ENCODE results near the gene SAMD3. TPM values are rescaled to one million over a fixed set of nuclear protein-coding genes. Genes with fewer than 3 reads are reported as not detected.
"Not testable (repeated sequence)": the region's sequence is repeated elsewhere in the genome, so short reads cannot be mapped to it uniquely, and the experiment has no call there.

Gene SAMD3
- total RNA-seq, 2 experiments from 2014 or later: 22.1 to 28.9 TPM

GRCh38 chr6:130189531-130190397 lies 33.0 kb downstream of the SAMD3 start:
- no peaks in the 10 kb centered on the region for H3K27me3 Mint-ChIP-seq (ENCODE audit: low read depth)
- peaks cover 9% of the 10 kb centered on the region for H3K9me3 Mint-ChIP-seq (ENCODE audit: insufficient read depth)
- peaks cover 69% of the 10 kb centered on the region for H3K36me3 Mint-ChIP-seq (ENCODE audit: low read depth)
- ChIA-PET CTCF (interaction anchor here (1.0 kb wide), 1 partner anchor 24 kb away, joined by 3 read pairs; no protein-coding TSS in a partner anchor), POLR2A (no interaction called here)
- peak overlapping the region; percentile 13 for H3K27ac Mint-ChIP-seq
- H3K4me1 Mint-ChIP-seq (ENCODE audit: low read depth): peaks cover 65% of the 10 kb centered on the region
- ATAC-seq: no peak
- DNase-seq: no peak
- no peak overlapping the region for H3K4me3 Mint-ChIP-seq

- Mint-ChIP-seq H3K27ac (peak overlapping the region; percentile 23), H3K36me3 (ENCODE audit: low read depth) (peaks cover 59% of the 10 kb centered on the region), H3K4me1 (ENCODE audit: low read depth) (peaks cover 71% of the 10 kb centered on the region), H3K27me3 (ENCODE audit: low read depth) (no peaks in the 10 kb centered on the region), H3K4me3 (no peak overlapping the region), H3K9me3 (ENCODE audit: insufficient read depth) (peaks cover 9% of the 10 kb centered on the region)
- ATAC-seq (no peak), DNase-seq (no peak)
- POLR2A ChIA-PET: interaction anchor here (1.3 kb wide), 1 partner anchor 15 kb away, joined by 4 read pairs; no protein-coding TSS in a partner anchor
- CTCF ChIA-PET: interaction anchor here (1.0 to 1.4 kb wide), 4 partner anchors 10 to 167 kb away, joined by 3 to 5 read pairs (median 4); no protein-coding TSS in a partner anchor
These were observed 34.4 kb downstream of the SAMD3 start for GRCh38 chr6:130188207-130188899.

DNA sequence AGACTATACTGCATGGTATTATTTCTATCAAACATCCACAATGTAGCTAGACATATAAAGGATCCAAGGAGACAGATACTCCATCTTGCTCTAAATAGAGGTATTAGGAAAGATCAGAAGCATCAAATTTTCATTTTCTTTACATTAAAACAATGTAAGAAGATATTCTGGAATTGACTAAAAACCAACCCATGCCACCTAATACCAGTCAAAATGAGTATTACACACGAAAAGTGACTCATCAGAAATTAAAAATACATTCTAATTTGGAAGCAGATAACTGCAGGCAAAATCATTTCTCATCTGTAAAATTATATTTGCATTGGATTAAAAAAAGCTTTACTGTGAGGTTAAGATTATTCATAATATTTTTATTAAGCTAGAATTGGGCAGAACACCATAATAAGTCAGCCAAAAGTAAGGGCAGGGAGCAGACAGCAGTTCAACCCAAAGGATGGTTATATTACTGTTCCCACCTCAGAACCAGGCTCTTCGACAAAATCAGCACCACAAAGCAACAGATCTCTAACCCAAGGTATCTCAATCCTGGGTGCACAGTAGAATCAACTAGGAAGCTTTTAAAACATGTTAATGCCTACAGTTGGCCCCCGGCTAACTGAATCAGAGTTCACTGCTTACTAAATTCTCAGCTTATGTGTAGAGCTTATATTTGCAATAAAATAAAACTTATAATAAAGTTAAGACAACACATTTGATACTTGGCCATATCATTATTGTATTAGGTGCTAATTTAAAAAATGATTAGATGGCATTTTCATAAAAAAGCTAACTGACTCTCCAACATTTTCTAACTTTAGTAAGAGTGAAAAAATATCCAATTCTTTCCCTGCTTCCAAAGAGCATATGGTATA lies 35.2 kb downstream of the SAMD3 start:
- Mint-ChIP-seq H3K27ac (peak overlapping the region; percentile 23), H3K4me1 (ENCODE audit: low read depth) (peaks cover 75% of the 10 kb centered on the region), H3K9me3 (ENCODE audit: insufficient read depth) (peaks cover 5% of the 10 kb centered on the region), H3K27me3 (ENCODE audit: low read depth) (no peaks in the 10 kb centered on the region), H3K4me3 (no peak overlapping the region), H3K36me3 (ENCODE audit: low read depth) (peaks cover 56% of the 10 kb centered on the region)
- no peak for ATAC-seq
- DNase-seq: no peak
- CTCF ChIA-PET: interaction anchor here (0.7 to 2.7 kb wide), 7 partner anchors 11 to 166 kb away, joined by 3 to 10 read pairs (median 3); no protein-coding TSS in a partner anchor
- POLR2A ChIA-PET: interaction anchor here (0.8 to 1.3 kb wide), 2 partner anchors 16 to 35 kb away, joined by 3 to 4 read pairs; partner anchors contain the start of gene SAMD3

DNA sequence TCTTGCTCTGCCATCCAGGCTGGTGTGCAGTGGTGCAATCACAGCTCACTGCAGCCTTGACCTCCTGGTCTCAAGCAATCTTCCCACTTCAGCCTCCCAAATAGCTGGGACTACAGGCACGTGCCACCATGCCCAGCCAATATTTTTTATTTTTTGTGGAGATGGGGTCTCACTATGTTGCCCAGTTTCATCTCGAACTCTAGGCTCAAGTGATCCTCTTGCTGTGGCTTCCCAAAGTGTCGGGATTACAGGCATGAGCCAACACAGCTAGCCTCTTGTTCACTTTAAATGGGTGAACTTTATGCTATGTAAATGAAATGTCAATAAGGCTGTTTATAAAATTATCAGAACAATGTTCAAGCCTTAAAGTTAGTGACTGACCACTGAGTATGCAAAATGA lies 37.1 kb downstream of the SAMD3 start:
- ChIA-PET CTCF (interaction anchor here (1.8 to 2.7 kb wide), 2 partner anchors 27 to 38 kb away, joined by 4 to 10 read pairs; no protein-coding TSS in a partner anchor), POLR2A (no interaction called here)

GRCh38 chr6:130183271-130184222 lies 39.2 kb downstream of the SAMD3 start:
- Mint-ChIP-seq H3K9me3 (ENCODE audit: insufficient read depth) (peaks cover 6% of the 10 kb centered on the region), H3K27ac (peak overlapping the region; percentile 89), H3K4me1 (ENCODE audit: low read depth) (peaks cover 54% of the 10 kb centered on the region), H3K27me3 (ENCODE audit: low read depth) (no peaks in the 10 kb centered on the region), H3K36me3 (ENCODE audit: low read depth) (peaks cover 39% of the 10 kb centered on the region), H3K4me3 (peak overlapping the region; percentile 47)
- POLR2A ChIA-PET: interaction anchor here (0.7 to 0.9 kb wide), 2 partner anchors 40 to 107 kb away, joined by 3 to 4 read pairs; no protein-coding TSS in a partner anchor
- ATAC-seq: peak; percentile 92
- peak; percentile 75 for DNase-seq
- CTCF ChIA-PET: interaction anchor here (0.9 to 3.0 kb wide), 5 partner anchors 11 to 99 kb away, joined by 3 to 8 read pairs (median 5); no protein-coding TSS in a partner anchor

More for the DNA sequence above, 37.1 kb downstream of the SAMD3 start:
- peaks cover 54% of the 10 kb centered on the region for H3K36me3 Mint-ChIP-seq (ENCODE audit: low read depth)
- peaks cover 10% of the 10 kb centered on the region for H3K9me3 Mint-ChIP-seq (ENCODE audit: insufficient read depth)
- DNase-seq: no peak
- ATAC-seq: no peak
- H3K4me1 Mint-ChIP-seq (ENCODE audit: low read depth): peaks cover 69% of the 10 kb centered on the region
- H3K27me3 Mint-ChIP-seq (ENCODE audit: low read depth): no peaks in the 10 kb centered on the region
- no peak overlapping the region for H3K27ac Mint-ChIP-seq
- no peak overlapping the region for H3K4me3 Mint-ChIP-seq

DNA sequence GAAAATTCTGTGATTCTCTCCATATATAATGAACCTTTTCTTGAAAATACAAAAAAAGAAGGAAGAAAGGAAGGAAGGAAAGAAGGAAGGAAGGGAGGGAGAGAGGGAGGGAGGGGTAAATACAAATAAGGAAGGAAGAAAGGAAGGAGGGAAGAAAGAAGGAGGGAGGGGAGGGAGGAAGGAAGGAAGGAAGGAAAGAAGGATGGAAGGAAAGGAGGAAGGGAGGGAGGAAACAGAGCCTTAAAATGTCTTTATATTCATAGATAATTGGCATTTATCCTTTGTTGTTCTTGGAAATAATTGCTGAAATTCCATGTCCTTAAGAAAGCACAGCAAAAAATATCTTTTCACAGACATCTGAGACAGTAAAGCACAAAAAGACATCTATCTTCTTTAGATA lies 40.3 kb downstream of the SAMD3 start:
- Mint-ChIP-seq H3K36me3 (ENCODE audit: low read depth) (peaks cover 41% of the 10 kb centered on the region), H3K9me3 (ENCODE audit: insufficient read depth) (peaks cover 6% of the 10 kb centered on the region), H3K4me3 (no peak overlapping the region), H3K27me3 (ENCODE audit: low read depth) (no peaks in the 10 kb centered on the region), H3K27ac (peak overlapping the region; percentile 89), H3K4me1 (ENCODE audit: low read depth) (peaks cover 56% of the 10 kb centered on the region)
- ChIA-PET CTCF (interaction anchor here (1.5 to 3.0 kb wide), 2 partner anchors 41 to 100 kb away, joined by 8 read pairs; no protein-coding TSS in a partner anchor), POLR2A (no interaction called here)
- DNase-seq: no peak
- no peak for ATAC-seq

DNA sequence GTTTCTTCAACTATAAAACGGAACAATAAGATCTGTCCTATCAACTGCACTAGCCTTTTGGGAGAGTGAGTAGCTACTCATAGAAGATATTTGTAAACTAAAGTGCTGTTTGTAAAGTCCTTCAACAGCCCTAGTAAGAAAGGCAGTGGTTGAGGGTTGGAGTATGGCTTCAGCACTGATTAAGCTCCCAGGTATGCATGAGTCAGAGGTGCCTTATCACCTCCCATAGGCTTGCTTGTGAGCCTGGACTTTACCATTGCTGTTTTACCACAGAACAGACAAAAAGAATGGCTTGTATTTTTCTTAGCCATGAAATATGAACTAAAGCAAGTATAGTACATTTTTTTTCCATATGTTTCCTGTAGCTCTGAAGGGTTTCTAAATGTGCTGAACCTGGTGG lies 44.1 kb downstream of the SAMD3 start:
- no peak for DNase-seq
- POLR2A ChIA-PET: no interaction called here
- no peaks in the 10 kb centered on the region for H3K27me3 Mint-ChIP-seq (ENCODE audit: low read depth)
- peaks cover 44% of the 10 kb centered on the region for H3K36me3 Mint-ChIP-seq (ENCODE audit: low read depth)
- CTCF ChIA-PET: no interaction called here
- peaks cover 33% of the 10 kb centered on the region for H3K4me1 Mint-ChIP-seq (ENCODE audit: low read depth)
- H3K9me3 Mint-ChIP-seq (ENCODE audit: insufficient read depth): peaks cover 6% of the 10 kb centered on the region
- no peak for ATAC-seq
- no peak overlapping the region for H3K4me3 Mint-ChIP-seq
- no peak overlapping the region for H3K27ac Mint-ChIP-seq

DNA sequence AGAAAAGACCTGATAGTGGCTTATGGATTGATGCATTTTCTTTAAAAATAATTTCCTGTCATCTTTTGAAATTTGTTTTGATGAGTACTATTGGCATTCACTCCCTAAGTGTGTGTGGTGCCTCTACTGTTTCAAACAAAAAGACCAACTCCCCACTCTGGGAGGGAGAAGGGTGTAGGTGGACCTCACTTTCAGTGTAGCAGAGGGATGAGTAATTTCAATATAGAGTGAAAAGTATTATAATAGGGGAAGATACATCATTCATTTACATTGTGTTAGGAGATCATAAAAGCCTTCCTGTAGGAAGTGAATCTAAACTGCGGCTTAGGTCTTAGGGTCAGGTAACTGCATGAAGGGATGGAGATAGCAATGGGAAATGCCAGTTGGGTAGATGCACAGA lies 46.4 kb downstream of the SAMD3 start:
- peaks cover 14% of the 10 kb centered on the region for H3K4me1 Mint-ChIP-seq (ENCODE audit: low read depth)
- H3K4me3 Mint-ChIP-seq: no peak overlapping the region
- CTCF ChIA-PET: no interaction called here
- H3K36me3 Mint-ChIP-seq (ENCODE audit: low read depth): peaks cover 51% of the 10 kb centered on the region
- POLR2A ChIA-PET: interaction anchor here (0.9 to 1.0 kb wide), 2 partner anchors 16 to 46 kb away, joined by 3 read pairs; partner anchors contain the start of gene SAMD3
- no peak for ATAC-seq
- no peak overlapping the region for H3K27ac Mint-ChIP-seq
- no peak for DNase-seq
- H3K9me3 Mint-ChIP-seq (ENCODE audit: insufficient read depth): peaks cover 10% of the 10 kb centered on the region
- no peaks in the 10 kb centered on the region for H3K27me3 Mint-ChIP-seq (ENCODE audit: low read depth)

DNA sequence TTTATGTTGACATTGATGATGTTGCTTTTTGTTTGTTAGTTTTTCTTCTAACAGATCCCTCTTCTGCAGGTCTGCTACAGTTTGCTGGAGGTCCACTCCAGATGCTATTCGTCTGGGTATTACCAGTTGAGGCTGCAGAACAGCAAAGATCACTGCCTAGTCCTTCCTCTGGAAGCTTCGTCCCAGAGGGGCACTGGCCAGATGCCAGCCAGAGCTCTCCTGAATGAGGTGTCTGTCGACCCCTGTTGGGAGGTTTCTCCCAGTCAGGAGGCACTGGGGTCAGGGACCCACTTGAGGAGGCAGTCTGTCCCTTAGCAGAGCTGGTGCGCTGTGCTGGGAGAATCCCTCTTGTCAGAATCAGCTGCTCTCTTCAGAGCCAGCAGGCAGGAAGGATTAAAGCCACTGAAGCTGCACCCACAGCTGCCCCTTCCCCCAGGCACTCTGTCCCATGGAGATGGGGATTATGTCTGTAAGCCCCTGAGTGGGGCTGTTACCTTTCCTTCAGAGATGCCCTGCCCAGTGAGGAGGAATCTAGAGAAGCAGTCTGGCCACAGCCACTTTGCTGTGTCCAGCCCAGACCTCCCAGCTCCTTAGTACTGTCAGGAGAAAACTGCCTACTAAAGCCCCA lies 49.3 kb downstream of the SAMD3 start:
- DNase-seq; POLR2A ChIA-PET; H3K27me3 Mint-ChIP-seq (ENCODE audit: low read depth); CTCF ChIA-PET; ATAC-seq; H3K4me3 Mint-ChIP-seq; H3K27ac Mint-ChIP-seq: not testable (repeated sequence)
- Mint-ChIP-seq H3K4me1 (ENCODE audit: low read depth) (peaks cover 12% of the 10 kb centered on the region), H3K36me3 (ENCODE audit: low read depth) (peaks cover 55% of the 10 kb centered on the region), H3K9me3 (ENCODE audit: insufficient read depth) (peaks cover 12% of the 10 kb centered on the region)

- ATAC-seq; H3K4me1 Mint-ChIP-seq (ENCODE audit: low read depth); CTCF ChIA-PET; H3K27ac Mint-ChIP-seq; POLR2A ChIA-PET; H3K27me3 Mint-ChIP-seq (ENCODE audit: low read depth); H3K4me3 Mint-ChIP-seq; DNase-seq: not testable (repeated sequence)
- Mint-ChIP-seq H3K36me3 (ENCODE audit: low read depth) (peaks cover 60% of the 10 kb centered on the region), H3K9me3 (ENCODE audit: insufficient read depth) (peaks cover 14% of the 10 kb centered on the region)
These were observed 52.6 kb downstream of the SAMD3 start for GRCh38 chr6:130170160-130170559.

All from activated CD8-positive, alpha-beta T cell treated with anti-CD3 and anti-CD28 coated beads, Interleukin-2, amount 10 ng/mL, durations not matched to agents 7 days and 5 days (primary cell).